ENCODE data around the gene RSPH1.

The RSPH1 gene

DNA sequence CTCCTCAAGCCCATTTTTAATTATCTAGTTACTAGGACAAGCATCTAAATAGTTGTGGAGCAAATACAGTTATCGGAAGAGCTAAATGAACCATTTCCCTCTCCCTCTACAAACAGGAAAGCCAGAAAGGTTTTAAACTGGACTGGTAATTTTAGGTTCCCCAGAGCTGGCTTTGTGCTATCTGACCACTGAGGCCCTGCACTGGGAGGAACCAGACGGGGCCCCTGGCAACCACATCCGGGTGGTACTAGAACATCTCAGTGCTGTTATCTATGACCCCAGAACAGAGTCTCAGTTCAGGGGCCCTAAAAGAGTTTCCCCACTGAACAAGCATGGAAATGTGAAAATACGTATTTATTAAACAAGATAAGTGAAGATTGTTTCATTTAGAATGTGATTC, 7.7 kb upstream of the RSPH1 start:
- no peaks in the 10 kb centered on the region for H3K9me3 ChIP-seq (ENCODE audit: control insufficient read depth, insufficient read depth, low read length)
- TF ChIP-seq, protein P1, sequence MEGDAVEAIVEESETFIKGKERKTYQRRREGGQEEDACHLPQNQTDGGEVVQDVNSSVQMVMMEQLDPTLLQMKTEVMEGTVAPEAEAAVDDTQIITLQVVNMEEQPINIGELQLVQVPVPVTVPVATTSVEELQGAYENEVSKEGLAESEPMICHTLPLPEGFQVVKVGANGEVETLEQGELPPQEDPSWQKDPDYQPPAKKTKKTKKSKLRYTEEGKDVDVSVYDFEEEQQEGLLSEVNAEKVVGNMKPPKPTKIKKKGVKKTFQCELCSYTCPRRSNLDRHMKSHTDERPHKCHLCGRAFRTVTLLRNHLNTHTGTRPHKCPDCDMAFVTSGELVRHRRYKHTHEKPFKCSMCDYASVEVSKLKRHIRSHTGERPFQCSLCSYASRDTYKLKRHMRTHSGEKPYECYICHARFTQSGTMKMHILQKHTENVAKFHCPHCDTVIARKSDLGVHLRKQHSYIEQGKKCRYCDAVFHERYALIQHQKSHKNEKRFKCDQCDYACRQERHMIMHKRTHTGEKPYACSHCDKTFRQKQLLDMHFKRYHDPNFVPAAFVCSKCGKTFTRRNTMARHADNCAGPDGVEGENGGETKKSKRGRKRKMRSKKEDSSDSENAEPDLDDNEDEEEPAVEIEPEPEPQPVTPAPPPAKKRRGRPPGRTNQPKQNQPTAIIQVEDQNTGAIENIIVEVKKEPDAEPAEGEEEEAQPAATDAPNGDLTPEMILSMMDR (IDR thresholded peaks at IDR 0.05; ENCODE audit: low read depth, low read length, poor library complexity, severe bottlenecking), result no peak
- no peak for TF ChIP-seq EZH2phosphoT487 (IDR thresholded peaks at IDR 0.05; ENCODE audit: borderline replicate concordance, low read length)
- no peaks in the 10 kb centered on the region for H4K20me1 ChIP-seq (ENCODE audit: control insufficient read depth, insufficient read depth, low read depth, low read length)
- peak overlapping the region; percentile 42 for H3K27ac ChIP-seq (ENCODE audit: low read depth, low read length)
- no peaks in the 10 kb centered on the region for H3K27me3 ChIP-seq (ENCODE audit: control insufficient read depth, low read length)
- H3K36me3 ChIP-seq (ENCODE audit: control insufficient read depth, low read length), result no peaks in the 10 kb centered on the region
- peak overlapping the region; percentile 53 for H3K4me3 ChIP-seq (ENCODE audit: low read length)
- H3K4me2 ChIP-seq (ENCODE audit: low read length), result peak overlapping the region; percentile 66
- peaks cover 27% of the 10 kb centered on the region for H3K4me1 ChIP-seq (ENCODE audit: control insufficient read depth, low read length)
- H3K9me2 ChIP-seq (replicated peaks; ENCODE audit: control insufficient read depth, low read length), result no peaks in the 10 kb centered on the region
- no peaks in the 10 kb centered on the region for H3F3A ChIP-seq (ENCODE audit: control insufficient read depth, insufficient read depth)
- no peaks in the 10 kb centered on the region for H3K79me2 ChIP-seq (ENCODE audit: control insufficient read depth, low read length)

GRCh38 chr21:42500736-42501135, 4.7 kb upstream of the RSPH1 start:
- TF ChIP-seq, protein P1 (IDR thresholded peaks at IDR 0.05; ENCODE audit: low read depth, low read length, poor library complexity, severe bottlenecking), result no peak
- no peak for TF ChIP-seq EZH2phosphoT487 (IDR thresholded peaks at IDR 0.05; ENCODE audit: borderline replicate concordance, low read length)
- H3K4me1 ChIP-seq (ENCODE audit: control insufficient read depth, low read length), result peaks cover 38% of the 10 kb centered on the region
- no peaks in the 10 kb centered on the region for H3K9me2 ChIP-seq (replicated peaks; ENCODE audit: control insufficient read depth, low read length)
- no peak overlapping the region for H3K27ac ChIP-seq (ENCODE audit: low read depth, low read length)
- no peaks in the 10 kb centered on the region for H3K9me3 ChIP-seq (ENCODE audit: control insufficient read depth, insufficient read depth, low read length)
- no peaks in the 10 kb centered on the region for H3K79me2 ChIP-seq (ENCODE audit: control insufficient read depth, low read length)
- no peaks in the 10 kb centered on the region for H4K20me1 ChIP-seq (ENCODE audit: control insufficient read depth, insufficient read depth, low read depth, low read length)
- no peaks in the 10 kb centered on the region for H3K36me3 ChIP-seq (ENCODE audit: control insufficient read depth, low read length)
- no peaks in the 10 kb centered on the region for H3F3A ChIP-seq (ENCODE audit: control insufficient read depth, insufficient read depth)
- peaks cover 1% of the 10 kb centered on the region for H3K27me3 ChIP-seq (ENCODE audit: control insufficient read depth, low read length)
- no peak overlapping the region for H3K4me3 ChIP-seq (ENCODE audit: low read length)
- H3K4me2 ChIP-seq (ENCODE audit: low read length), result no peak overlapping the region

DNA sequence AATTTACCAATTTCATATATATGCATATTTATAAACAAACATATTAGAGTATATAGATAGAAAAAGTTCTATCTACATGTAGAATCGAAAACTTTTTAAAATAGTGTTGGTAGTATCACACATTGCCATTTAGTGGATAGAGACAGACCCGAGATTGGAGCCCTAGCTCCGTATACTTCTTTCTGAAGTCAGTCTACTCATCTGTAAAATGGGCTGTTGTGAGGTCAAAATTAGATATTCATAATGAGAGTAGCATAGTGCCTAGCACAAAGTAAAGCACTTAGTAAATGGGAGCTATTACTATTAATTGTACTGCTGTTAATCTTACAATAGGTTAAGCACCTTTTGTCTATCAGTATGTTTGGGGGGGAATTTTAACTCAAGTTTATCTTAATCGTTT, 4.2 kb upstream of the RSPH1 start:
- Histone ChIP-seq H3K4me1 (ENCODE audit: control insufficient read depth, low read length) (peaks cover 39% of the 10 kb centered on the region), H3K27me3 (ENCODE audit: control insufficient read depth, low read length) (peaks cover 6% of the 10 kb centered on the region), H3K36me3 (ENCODE audit: control insufficient read depth, low read length) (no peaks in the 10 kb centered on the region), H4K20me1 (ENCODE audit: control insufficient read depth, insufficient read depth, low read depth, low read length) (no peaks in the 10 kb centered on the region), H3K79me2 (ENCODE audit: control insufficient read depth, low read length) (no peaks in the 10 kb centered on the region), H3F3A (ENCODE audit: control insufficient read depth, insufficient read depth) (no peaks in the 10 kb centered on the region), H3K4me3 (ENCODE audit: low read length) (no peak overlapping the region), H3K4me2 (ENCODE audit: low read length) (no peak overlapping the region), H3K9me3 (ENCODE audit: control insufficient read depth, insufficient read depth, low read length) (no peaks in the 10 kb centered on the region), H3K9me2 (replicated peaks; ENCODE audit: control insufficient read depth, low read length) (no peaks in the 10 kb centered on the region), H3K27ac (ENCODE audit: low read depth, low read length) (no peak overlapping the region)
- TF ChIP-seq, protein P1 (IDR thresholded peaks at IDR 0.05; ENCODE audit: low read depth, low read length, poor library complexity, severe bottlenecking), result no peak
- no peak for TF ChIP-seq EZH2phosphoT487 (IDR thresholded peaks at IDR 0.05; ENCODE audit: borderline replicate concordance, low read length)
